ENCODE measurements around the gene METTL16. TPM values are rescaled to one million over a fixed set of nuclear protein-coding genes. Genes with fewer than 3 reads are reported as not detected.

Gene METTL16
- total RNA-seq, 1 experiment from 2014 or later, result 37.6 TPM

GRCh38 chr17:2433696-2434095, 78.0 kb downstream of the METTL16 start:
- Histone ChIP-seq H3K4me2 (ENCODE audit: low read length) (no peak overlapping the region), H3K27me3 (ENCODE audit: insufficient read depth, low read length) (no peaks in the 10 kb centered on the region), H4K20me1 (ENCODE audit: insufficient read depth) (no peaks in the 10 kb centered on the region), H3K9ac (ENCODE audit: low read length) (no peak overlapping the region), H3K27ac (ENCODE audit: low read depth, low read length) (no peak overlapping the region), H3K9me3 (ENCODE audit: control insufficient read depth in 1 of 2, insufficient read depth in 1 of 2, low read depth in 1 of 2, low read length in 2 of 2) (no peaks in the 10 kb centered on the region), H3K36me3 (ENCODE audit: control insufficient read depth in 1 of 2, insufficient read depth in 2 of 2, low read length in 2 of 2) (peaks cover 7 to 23% of the 10 kb centered on the region in 2 experiments; a peak in 3 of 4 replicates), H3K9me2 (ENCODE audit: insufficient read depth) (no peaks in the 10 kb centered on the region), H3K4me3 (replicated peaks in 1 of 2; ENCODE audit: low read depth in 1 of 2, low read length in 2 of 2) (no peak overlapping the region), H3K4me1 (ENCODE audit: control insufficient read depth in 1 of 2, insufficient read depth in 2 of 2, low read length in 2 of 2) (no peaks in the 10 kb centered on the region), H2AFZ (ENCODE audit: low read depth, low read length, poor library complexity, severe bottlenecking) (no peak overlapping the region), H3K79me2 (ENCODE audit: insufficient read depth, low read length) (peaks cover 18% of the 10 kb centered on the region)
- TF ChIP-seq YY1 (IDR thresholded peaks at IDR 0.05; ENCODE audit: extremely low read depth, insufficient replicate concordance, low read depth, low read length), result no peak
- no peak for TF ChIP-seq CBX3 (IDR thresholded peaks at IDR 0.05; ENCODE audit: low read depth)
- TF ChIP-seq CEBPB (IDR thresholded peaks at IDR 0.05; ENCODE audit: low read depth), result no peak
- no peak for TF ChIP-seq TCF7L2 (IDR thresholded peaks at IDR 0.05; ENCODE audit: borderline replicate concordance, extremely low read depth, insufficient read depth, insufficient read length)
- no peak for TF ChIP-seq FOSL1 (IDR thresholded peaks at IDR 0.05; ENCODE audit: low read depth)
- no peak for TF ChIP-seq ZBTB33 (IDR thresholded peaks at IDR 0.05; ENCODE audit: extremely low read depth, insufficient replicate concordance, low read length)
- TF ChIP-seq SIN3A (IDR thresholded peaks at IDR 0.05; ENCODE audit: low read depth), result no peak
- no peak for ATAC-seq
- ChIA-PET RAD21 (ENCODE audit: low non-redundant PET in 1 of 2, low total read pairs in 2 of 2, uncharacterized antibody in 2 of 2, unreplicated experiment in 2 of 2) (no interaction called here), CTCF (interaction anchor here (2.0 kb wide), 1 partner anchor 51 kb away, joined by 5 read pairs; no protein-coding TSS in a partner anchor), POLR2A (no interaction called here)
- intact Hi-C loops (cut with micrococcal nuclease), result no loop called here
- DNase-seq (ENCODE audit: low read depth, low spot score), result no peak
- no TSS peak for BruUV-seq (replicated peaks)

GRCh38 chr17:2427910-2428309, 83.8 kb downstream of the METTL16 start:
- intact Hi-C loops (cut with micrococcal nuclease), result loop anchor here (10.0 kb wide), 1 partner anchor 247 kb away; no protein-coding TSS in a partner anchor
- no peak for DNase-seq (ENCODE audit: low read depth, low spot score)
- no peak overlapping the region for H3K27ac ChIP-seq (ENCODE audit: low read depth, low read length)
- no peaks in the 10 kb centered on the region for H3K4me1 ChIP-seq (ENCODE audit: control insufficient read depth in 1 of 2, insufficient read depth in 2 of 2, low read length in 2 of 2)
- POLR2A ChIA-PET, result no interaction called here
- BruUV-seq (replicated peaks), result no TSS peak
- H4K20me1 ChIP-seq (ENCODE audit: insufficient read depth), result no peaks in the 10 kb centered on the region
- peaks cover 1 to 6% of the 10 kb centered on the region in 2 experiments; a peak in 2 of 4 replicates for H3K36me3 ChIP-seq (ENCODE audit: control insufficient read depth in 1 of 2, insufficient read depth in 2 of 2, low read length in 2 of 2)
- H3K9me2 ChIP-seq (ENCODE audit: insufficient read depth), result no peaks in the 10 kb centered on the region
- CTCF ChIA-PET, result interaction anchor here (1.0 kb wide), 1 partner anchor 12 kb away, joined by 4 read pairs; no protein-coding TSS in a partner anchor
- no peaks in the 10 kb centered on the region for H3K27me3 ChIP-seq (ENCODE audit: insufficient read depth, low read length)
- H3K4me3 ChIP-seq (replicated peaks in 1 of 2; ENCODE audit: low read depth in 1 of 2, low read length in 2 of 2), result no peak overlapping the region
- no peak overlapping the region for H3K9ac ChIP-seq (ENCODE audit: low read length)
- no peak overlapping the region for H3K4me2 ChIP-seq (ENCODE audit: low read length)
- ATAC-seq, result no peak
- RAD21 ChIA-PET (ENCODE audit: low non-redundant PET in 1 of 2, low total read pairs in 2 of 2, uncharacterized antibody in 2 of 2, unreplicated experiment in 2 of 2), result no interaction called here
- no peak overlapping the region for H2AFZ ChIP-seq (ENCODE audit: low read depth, low read length, poor library complexity, severe bottlenecking)
- H3K79me2 ChIP-seq (ENCODE audit: insufficient read depth, low read length), result peaks cover 13% of the 10 kb centered on the region
- H3K9me3 ChIP-seq (ENCODE audit: control insufficient read depth in 1 of 2, insufficient read depth in 1 of 2, low read depth in 1 of 2, low read length in 2 of 2), result no peaks in the 10 kb centered on the region
- TF ChIP-seq EGR1 (IDR thresholded peaks at IDR 0.05; ENCODE audit: low read depth), result no peak
- TF ChIP-seq MAX (IDR thresholded peaks at IDR 0.05), result no peak
- TF ChIP-seq, protein P1, sequence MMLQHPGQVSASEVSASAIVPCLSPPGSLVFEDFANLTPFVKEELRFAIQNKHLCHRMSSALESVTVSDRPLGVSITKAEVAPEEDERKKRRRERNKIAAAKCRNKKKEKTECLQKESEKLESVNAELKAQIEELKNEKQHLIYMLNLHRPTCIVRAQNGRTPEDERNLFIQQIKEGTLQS (IDR thresholded peaks at IDR 0.05), result no peak
- no peak for TF ChIP-seq EZH2 (IDR thresholded peaks at IDR 0.05)
- TF ChIP-seq ZNF274 (IDR thresholded peaks at IDR 0.05; ENCODE audit: low read depth, low read length), result no peak
- TF ChIP-seq RAD21 (IDR thresholded peaks at IDR 0.05; ENCODE audit: low read depth), result no peak
- no peak for TF ChIP-seq REST (IDR thresholded peaks at IDR 0.05; ENCODE audit: low read depth)
- TF ChIP-seq FOSL1 (IDR thresholded peaks at IDR 0.05; ENCODE audit: low read depth), result no peak
- no peak for TF ChIP-seq JUND (IDR thresholded peaks at IDR 0.05)
- TF ChIP-seq POLR2AphosphoS5 (IDR thresholded peaks at IDR 0.05; ENCODE audit: low read depth, low read length), result no peak
- TF ChIP-seq CEBPB (IDR thresholded peaks at IDR 0.05; ENCODE audit: low read depth), result no peak

All from HCT116 (cell line).